SK-N-SH (cell line): Measurements from ENCODE around the gene B3GALT4. TPM values are rescaled to one million over a fixed set of nuclear protein-coding genes. Genes with fewer than 3 reads are reported as not detected.

Source experiments
- CTCF ChIA-PET: fragments of 300-600, 350-600 bp; formaldehyde crosslinking; extraction: SDS; loops from one replicate; lab custom pipeline; 2021; lab: Yijun Ruan, JAX
- POLR2A ChIA-PET: fragments of 350-600 bp; sonication (Branson Sonifier 250); formaldehyde crosslinking; extraction: SDS; loops from one replicate; lab custom pipeline; 2020; ENCODE audit warnings: antibody characterized with exemption, inconsistent platforms; lab: Yijun Ruan, JAX
- DNase-seq: peaks from one replicate; pipeline ENCODE4 v3.0.0; 2012
- H2AFZ ChIP-seq: fragments of 200-600 bp; sonication (generic); 2 replicates; pipeline ENCODE4 v1.8.1; 2016; ENCODE audit warnings: antibody characterized with exemption, mild to moderate bottlenecking, low read depth
- H3F3A ChIP-seq: fragments of 200-600 bp; sonication (generic); replicated peaks from 2 replicates; pipeline ENCODE3; 2016; ENCODE audit warnings: antibody characterized with exemption, mild to moderate bottlenecking; ENCODE audit not compliant: insufficient read depth
- H3K27ac ChIP-seq, 2 experiments: fragments of 200-500 bp in 1 of 2; fragments of 200-600 bp in 1 of 2; sonication (Bioruptor generic) in 1 of 2; sonication (generic), shearing (Covaris generic) in 1 of 2; 2 replicates each; pipeline versions ENCODE4 v1.5.1 to v1.6.1; 2014 to 2016; ENCODE audit warnings: low read depth in 2 of 2, inconsistent platforms in 1 of 2, low read length in 1 of 2, mild to moderate bottlenecking in 1 of 2, mixed read lengths in 1 of 2
- H3K27me3 ChIP-seq: fragments of 200-600 bp; sonication (generic), shearing (Covaris generic); 2 replicates; pipeline ENCODE4 v1.6.1; 2016; ENCODE audit warnings: mixed run types; ENCODE audit not compliant: insufficient read depth
- H3K36me3 ChIP-seq, 2 experiments: fragments of 200-500 bp in 1 of 2; fragments of 200-600 bp in 1 of 2; sonication (Bioruptor generic) in 1 of 2; sonication (generic) in 1 of 2; replicated peaks in 1 of 2; 2 replicates each; pipeline versions ENCODE3 to v1.5.1; 2014 to 2016; ENCODE audit warnings: low read length in 1 of 2, mild to moderate bottlenecking in 1 of 2; ENCODE audit not compliant: insufficient read depth in 2 of 2, control insufficient read depth in 1 of 2
- H3K4me1 ChIP-seq, 2 experiments: fragments of 200-500 bp in 1 of 2; fragments of 200-600 bp in 1 of 2; sonication (Bioruptor generic) in 1 of 2; sonication (generic), shearing (Covaris generic) in 1 of 2; 2 replicates each; pipeline versions ENCODE4 v1.5.1 to v1.6.1; 2014 to 2016; ENCODE audit warnings: low read depth in 1 of 2, low read length in 1 of 2, mixed run types in 1 of 2; ENCODE audit not compliant: insufficient read depth in 2 of 2, control insufficient read depth in 1 of 2
- H3K4me2 ChIP-seq: fragments of 200-600 bp; sonication (generic), shearing (Covaris generic); 2 replicates; pipeline ENCODE4 v1.6.1; 2017; ENCODE audit warnings: mixed run types
- H3K4me3 ChIP-seq, 2 experiments: fragments of 200-500 bp in 1 of 2; fragments of 200-600 bp in 1 of 2; sonication (Bioruptor generic) in 1 of 2; sonication (generic), shearing (Covaris generic) in 1 of 2; 2 replicates each; pipeline versions ENCODE4 v1.5.1 to v1.8.1; 2014 to 2016; ENCODE audit warnings: low read depth in 2 of 2, inconsistent platforms in 1 of 2, low read length in 1 of 2, mild to moderate bottlenecking in 1 of 2, mixed read lengths in 1 of 2, moderate library complexity in 1 of 2
- H3K79me2 ChIP-seq: fragments of 200-600 bp; sonication (generic); 2 replicates; pipeline ENCODE4 v1.8.1; 2017; ENCODE audit warnings: mild to moderate bottlenecking; ENCODE audit not compliant: insufficient read depth
- H3K9ac ChIP-seq: fragments of 200-600 bp; sonication (generic); 2 replicates; pipeline ENCODE4 v1.6.1; 2017; ENCODE audit warnings: mixed run types
- H3K9me2 ChIP-seq: fragments of 200-600 bp; sonication (generic); 2 replicates; pipeline ENCODE4 v1.6.1; 2017; ENCODE audit warnings: mixed run types
- H3K9me3 ChIP-seq: fragments of 200-600 bp; sonication (generic); 2 replicates; pipeline ENCODE4 v1.6.1; 2017; ENCODE audit warnings: mixed run types, mild to moderate bottlenecking, moderate library complexity
- H4K20me1 ChIP-seq: fragments of 200-600 bp; sonication (generic); 2 replicates; pipeline ENCODE4 v1.6.1; 2017; ENCODE audit warnings: mild to moderate bottlenecking, mixed run types; ENCODE audit not compliant: insufficient read depth
- CHD2 ChIP-seq: fragments of 150-350 bp; IDR thresholded peaks from 2 replicates; pipeline ENCODE4 v1.6.1; 2018; ENCODE audit warnings: low read length; ENCODE audit not compliant: partially characterized antibody
- CTCF ChIP-seq: fragments of 200-600 bp; sonication (generic); IDR thresholded peaks from 2 replicates; pipeline ENCODE4 v1.6.1; 2017; ENCODE audit warnings: antibody characterized with exemption, mild to moderate bottlenecking, moderate library complexity
- EP300 ChIP-seq, 2 experiments: IDR thresholded peaks; 2 replicates each; pipeline versions ENCODE4 v1.4.0 to v1.6.1; 2012; ENCODE audit warnings: borderline replicate concordance in 1 of 2, low read depth in 1 of 2, low read length in 1 of 2
- EZH2phosphoT487 ChIP-seq: fragments of 200-600 bp; sonication (generic); IDR thresholded peaks from 2 replicates; pipeline ENCODE4 v1.6.1; 2017; ENCODE audit warnings: low read depth, mixed run types, mild to moderate bottlenecking, antibody characterized with exemption, moderate library complexity, borderline replicate concordance
- FOSL2 ChIP-seq: IDR thresholded peaks from 2 replicates; pipeline ENCODE4 v1.4.0; 2012; ENCODE audit warnings: low read depth, mild to moderate bottlenecking, moderate library complexity, borderline replicate concordance
- FOXJ3 ChIP-seq: sonication (generic); formaldehyde crosslinking; IDR thresholded peaks from 2 replicates; pipeline ENCODE4 v1.5.1; 2020; ENCODE audit warnings: mild to moderate bottlenecking, missing genetic modification reagents
- FOXM1 ChIP-seq: IDR thresholded peaks from 2 replicates; pipeline ENCODE4 v1.4.0; 2012; ENCODE audit warnings: low read depth, mild to moderate bottlenecking
- GABPA ChIP-seq: IDR thresholded peaks from 2 replicates; pipeline ENCODE4 v1.4.0; 2012; ENCODE audit warnings: low read depth, mild to moderate bottlenecking
- GATA2 ChIP-seq: sonication (generic); formaldehyde crosslinking; IDR thresholded peaks from 2 replicates; pipeline ENCODE4 v1.5.0; 2020; ENCODE audit warnings: mild to moderate bottlenecking, missing genetic modification reagents
- JUND ChIP-seq: IDR thresholded peaks from 2 replicates; pipeline ENCODE4 v1.4.0; 2012
- MEF2A ChIP-seq: IDR thresholded peaks from 2 replicates; pipeline ENCODE4 v1.4.0; 2012; ENCODE audit warnings: low read depth, borderline replicate concordance
- MXI1 ChIP-seq: IDR thresholded peaks from 2 replicates; pipeline ENCODE4 v1.6.1; 2012; ENCODE audit warnings: mild to moderate bottlenecking, low read depth, low read length, improper control_type of control experiment
- NFIC ChIP-seq: IDR thresholded peaks from 2 replicates; pipeline ENCODE4 v1.4.0; 2012; ENCODE audit warnings: borderline replicate concordance
- RAD21 ChIP-seq: IDR thresholded peaks from 2 replicates; pipeline ENCODE4 v1.6.1; 2012; ENCODE audit warnings: mild to moderate bottlenecking, low read length
- RCOR1 ChIP-seq: fragments of 150-350 bp; IDR thresholded peaks from 2 replicates; pipeline ENCODE4 v1.6.1; 2017; ENCODE audit warnings: antibody characterized with exemption, low read length
- RFX5 ChIP-seq: IDR thresholded peaks from 2 replicates; pipeline ENCODE4 v1.6.1; 2012; ENCODE audit warnings: mild to moderate bottlenecking, improper control_type of control experiment, low read length
- RXRA ChIP-seq: IDR thresholded peaks from 2 replicates; pipeline ENCODE4 v1.4.0; 2012; ENCODE audit warnings: low read depth, mild to moderate bottlenecking, borderline replicate concordance
- SMC3 ChIP-seq: IDR thresholded peaks from 2 replicates; pipeline ENCODE4 v1.6.1; 2012; ENCODE audit warnings: low read depth, low read length, improper control_type of control experiment
- TAF1 ChIP-seq: IDR thresholded peaks from 2 replicates; pipeline ENCODE4 v1.6.1; 2012; ENCODE audit warnings: low read depth, mild to moderate bottlenecking, low read length, moderate library complexity, borderline replicate concordance
- TCF12 ChIP-seq: IDR thresholded peaks from 2 replicates; pipeline ENCODE4 v1.4.0; 2012
- USF1 ChIP-seq: IDR thresholded peaks from 2 replicates; pipeline ENCODE4 v1.4.0; 2012; ENCODE audit warnings: low read depth, borderline replicate concordance
- USF2 ChIP-seq: fragments of 150-350 bp; IDR thresholded peaks from 2 replicates; pipeline ENCODE4 v1.6.1; 2017; ENCODE audit warnings: antibody characterized with exemption, low read length, low read depth, borderline replicate concordance
- WGBS: methylation state at CpG from one replicate; pipeline ENCODE4 v1.1.6; 2017; ENCODE audit warnings: low lambda C conversion rate; 5-methylcytosine and 5-hydroxymethylcytosine counted together
- polyA plus RNA-seq, 3 experiments: library from polyadenylated mRNA; depleted of rRNA; stranded (reverse); fragments of >200 nt; gene quantifications; 2 replicates each; pipeline ENCODE4 v1.2.3, GENCODE V29; 2012

B3GALT4 gene
- polyA plus RNA-seq, 1 of the 3 experiments (the other 2 are of a cell fraction) = 0.56 TPM

- Histone ChIP-seq H3K27ac (peak overlapping the region; percentile 96), H3F3A (peaks cover 39% of the 10 kb centered on the region), H3K36me3 (peaks cover 6 to 14% of the 10 kb centered on the region in 2 experiments), H3K4me1 (peaks cover 21 to 30% of the 10 kb centered on the region in 2 experiments), H4K20me1 (no peaks in the 10 kb centered on the region), H3K4me2 (peak overlapping the region; percentile 98), H3K79me2 (peaks cover 10% of the 10 kb centered on the region; the same call in 1 of the 2 replicates), H3K27me3 (no peaks in the 10 kb centered on the region; the same call in 1 of the 2 replicates), H3K4me3 (peak overlapping the region; percentile 62 to 76), H3K9me3 (no peaks in the 10 kb centered on the region), H3K9me2 (no peaks in the 10 kb centered on the region), H3K9ac (peak overlapping the region; percentile 72), H2AFZ (peak overlapping the region; percentile 84)
- WGBS = 9% methylated on average over 13 of the region's 18 CpGs
- ChIA-PET POLR2A (interaction anchor here (1.0 to 3.0 kb wide), 8 partner anchors 12 to 354 kb away, joined by 3 to 18 read pairs (median 5); partner anchors contain the start of genes B3GALT4, HSD17B8, RING1 and RPS18), CTCF (interaction anchor here (0.6 to 7.3 kb wide), 58 partner anchors 10 to 395 kb away, joined by 3 to 96 read pairs (median 6); partner anchors contain the start of genes B3GALT4, HLA-DMA, HLA-DMB and HLA-DOA)
- no peak for TF ChIP-seq RFX5
- TF ChIP-seq TAF1 = peak; percentile 1; the same call in 1 of the 2 replicates
- DNase-seq = no peak
These were observed 28.3 kb upstream of the B3GALT4 start for GRCh38 chr6:33248643-33248931.

GRCh38 chr6:33248932-33249731, 27.8 kb upstream of the B3GALT4 start:
- DNase-seq = peak; percentile 88
- no peaks in the 10 kb centered on the region for H3K9me2 ChIP-seq
- peaks cover 41% of the 10 kb centered on the region for H3F3A ChIP-seq
- H3K4me2 ChIP-seq = peak overlapping the region; percentile 98
- WGBS = 0% methylated on average over 14 of the region's 58 CpGs
- peaks cover 10% of the 10 kb centered on the region; the same call in 1 of the 2 replicates for H3K79me2 ChIP-seq
- CTCF ChIA-PET = interaction anchor here (0.6 to 7.3 kb wide), 58 partner anchors 10 to 839 kb away, joined by 3 to 96 read pairs (median 6); partner anchors contain the start of genes B3GALT4, HLA-DMA, HLA-DMB and HLA-DOA
- no peaks in the 10 kb centered on the region for H3K27me3 ChIP-seq
- H3K9ac ChIP-seq = peak overlapping the region; percentile 90
- no peaks in the 10 kb centered on the region for H4K20me1 ChIP-seq
- H3K27ac ChIP-seq = peak overlapping the region; percentile 96
- H3K4me1 ChIP-seq = peaks cover 21 to 30% of the 10 kb centered on the region in 2 experiments
- peak overlapping the region; percentile 62 to 76 for H3K4me3 ChIP-seq
- no peaks in the 10 kb centered on the region for H3K9me3 ChIP-seq
- peaks cover 6 to 16% of the 10 kb centered on the region in 2 experiments for H3K36me3 ChIP-seq
- POLR2A ChIA-PET = interaction anchor here (0.8 to 3.0 kb wide), 9 partner anchors 23 to 277 kb away, joined by 3 to 18 read pairs (median 5); partner anchors contain the start of genes B3GALT4, HSD17B8, RING1 and RPS18
- H2AFZ ChIP-seq = peak overlapping the region; percentile 84
- TF ChIP-seq GABPA (peak; percentile 59), SMC3 (no peak), EP300 (IDR thresholded peaks at IDR 0.05; ENCODE audit: borderline replicate concordance in 1 of 2, low read depth in 1 of 2, low read length in 1 of 2) (no peak), RCOR1 (no peak), RXRA (peak; percentile 70; the same call in 1 of the 2 replicates), RFX5 (peak; percentile 85), MXI1 (peak; percentile 49; the same call in 1 of the 2 replicates), GATA2 (CRISPR knock-in tag) (no peak), TAF1 (peak; percentile 78; the same call in 1 of the 2 replicates), FOXJ3 (CRISPR knock-in tag) (no peak), JUND (no peak), NFIC (no peak), RAD21 (no peak), USF2 (no peak), CHD2 (peak; percentile 27), FOSL2 (no peak; the same call in 1 of the 2 replicates), MEF2A (no peak), EZH2phosphoT487 (no peak), TCF12 (no peak), CTCF (no peak), FOXM1 (no peak), USF1 (no peak)
